ENCODE measurements around the gene ENPP3. TPM values are rescaled to one million over a fixed set of nuclear protein-coding genes. Genes with fewer than 3 reads are reported as not detected.

The ENPP3 gene
- polyA plus RNA-seq, 1 donor from 2014 or later, result 0.50 TPM

DNA sequence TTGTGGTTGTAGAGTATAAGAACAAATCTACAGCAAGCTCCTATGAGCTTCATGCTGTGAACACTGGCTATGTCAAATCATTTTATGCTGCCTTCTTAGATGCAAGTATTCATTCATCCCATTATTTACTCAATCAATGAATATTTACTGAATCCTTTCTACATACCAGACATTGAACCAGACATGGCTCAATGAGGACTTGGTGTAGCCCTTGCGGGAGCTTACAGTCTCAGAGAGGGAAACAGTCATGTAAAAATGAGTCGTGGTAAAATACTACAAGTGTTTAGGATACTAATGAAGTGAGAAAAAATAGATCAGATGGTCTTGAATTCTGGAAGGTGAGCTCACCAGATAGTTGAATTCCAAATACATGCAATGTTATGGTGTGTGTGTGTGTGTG, 125.9 kb downstream of the ENPP3 start:
- no peak overlapping the region for H3K9ac ChIP-seq (ENCODE audit: low read length)

DNA sequence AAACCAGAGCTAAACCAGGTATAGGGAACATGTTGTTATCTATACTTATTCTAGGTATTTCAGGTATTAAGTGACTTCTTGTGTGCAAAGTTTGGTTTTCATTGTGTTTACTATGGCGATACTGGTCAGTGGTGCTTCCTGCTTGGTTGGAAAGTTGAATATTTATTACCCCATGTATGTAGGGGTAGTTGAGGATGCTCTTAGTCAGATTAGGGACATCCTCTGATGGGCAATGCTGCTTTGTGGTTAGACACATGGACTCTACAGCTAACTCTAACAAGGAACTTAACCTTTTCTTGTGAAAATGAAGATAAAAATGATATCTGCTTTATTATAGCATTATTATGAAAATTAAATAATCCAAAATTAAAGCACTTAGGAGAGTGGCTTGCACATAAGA, 126.6 kb downstream of the ENPP3 start:
- no peaks in the 10 kb centered on the region for H3K27me3 ChIP-seq (ENCODE audit: insufficient read depth, low read depth, low read length)
- no peak overlapping the region for H3K4me3 ChIP-seq (ENCODE audit: low read length)
- no peaks in the 10 kb centered on the region for H3F3A ChIP-seq (ENCODE audit: insufficient read depth, low read length, poor library complexity, severe bottlenecking)
- no peak overlapping the region for H3K4me2 ChIP-seq (ENCODE audit: low read length)
- no peaks in the 10 kb centered on the region for H3K9me3 ChIP-seq (ENCODE audit: low read length)
- H3K9ac ChIP-seq (ENCODE audit: low read length), result no peak overlapping the region
- no peaks in the 10 kb centered on the region for H3K79me2 ChIP-seq (replicated peaks; ENCODE audit: insufficient read depth, low read length)
- no peak overlapping the region for H2AFZ ChIP-seq (ENCODE audit: low read depth, low read length)
- no peak overlapping the region for H3K27ac ChIP-seq (ENCODE audit: low read length)
- H4K20me1 ChIP-seq (ENCODE audit: insufficient read depth), result no peaks in the 10 kb centered on the region
- H3K9me2 ChIP-seq (ENCODE audit: insufficient read depth, low read length), result no peaks in the 10 kb centered on the region
- H3K36me3 ChIP-seq (ENCODE audit: insufficient read depth, low read length), result no peaks in the 10 kb centered on the region
- no peak for TF ChIP-seq EZH2 (IDR thresholded peaks at IDR 0.05; ENCODE audit: borderline replicate concordance, insufficient read depth, low read length, poor library complexity, severe bottlenecking)
- no peak for TF ChIP-seq TAF1 (IDR thresholded peaks at IDR 0.05; ENCODE audit: low read depth)
- no peak for TF ChIP-seq POLR2AphosphoS5 (IDR thresholded peaks at IDR 0.05)
- TF ChIP-seq, protein P1, sequence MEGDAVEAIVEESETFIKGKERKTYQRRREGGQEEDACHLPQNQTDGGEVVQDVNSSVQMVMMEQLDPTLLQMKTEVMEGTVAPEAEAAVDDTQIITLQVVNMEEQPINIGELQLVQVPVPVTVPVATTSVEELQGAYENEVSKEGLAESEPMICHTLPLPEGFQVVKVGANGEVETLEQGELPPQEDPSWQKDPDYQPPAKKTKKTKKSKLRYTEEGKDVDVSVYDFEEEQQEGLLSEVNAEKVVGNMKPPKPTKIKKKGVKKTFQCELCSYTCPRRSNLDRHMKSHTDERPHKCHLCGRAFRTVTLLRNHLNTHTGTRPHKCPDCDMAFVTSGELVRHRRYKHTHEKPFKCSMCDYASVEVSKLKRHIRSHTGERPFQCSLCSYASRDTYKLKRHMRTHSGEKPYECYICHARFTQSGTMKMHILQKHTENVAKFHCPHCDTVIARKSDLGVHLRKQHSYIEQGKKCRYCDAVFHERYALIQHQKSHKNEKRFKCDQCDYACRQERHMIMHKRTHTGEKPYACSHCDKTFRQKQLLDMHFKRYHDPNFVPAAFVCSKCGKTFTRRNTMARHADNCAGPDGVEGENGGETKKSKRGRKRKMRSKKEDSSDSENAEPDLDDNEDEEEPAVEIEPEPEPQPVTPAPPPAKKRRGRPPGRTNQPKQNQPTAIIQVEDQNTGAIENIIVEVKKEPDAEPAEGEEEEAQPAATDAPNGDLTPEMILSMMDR (IDR thresholded peaks at IDR 0.05; ENCODE audit: poor library complexity, severe bottlenecking), result no peak
- no peak for TF ChIP-seq SMC3 (conservative IDR thresholded peaks at IDR 0.05; ENCODE audit: poor library complexity)
- no peak for TF ChIP-seq RAD21 (conservative IDR thresholded peaks at IDR 0.05)
- TF ChIP-seq MXI1 (conservative IDR thresholded peaks at IDR 0.05; ENCODE audit: poor library complexity, severe bottlenecking), result no peak
- TF ChIP-seq EP300 (conservative IDR thresholded peaks at IDR 0.05; ENCODE audit: poor library complexity, severe bottlenecking), result no peak
- TF ChIP-seq, protein P2, sequence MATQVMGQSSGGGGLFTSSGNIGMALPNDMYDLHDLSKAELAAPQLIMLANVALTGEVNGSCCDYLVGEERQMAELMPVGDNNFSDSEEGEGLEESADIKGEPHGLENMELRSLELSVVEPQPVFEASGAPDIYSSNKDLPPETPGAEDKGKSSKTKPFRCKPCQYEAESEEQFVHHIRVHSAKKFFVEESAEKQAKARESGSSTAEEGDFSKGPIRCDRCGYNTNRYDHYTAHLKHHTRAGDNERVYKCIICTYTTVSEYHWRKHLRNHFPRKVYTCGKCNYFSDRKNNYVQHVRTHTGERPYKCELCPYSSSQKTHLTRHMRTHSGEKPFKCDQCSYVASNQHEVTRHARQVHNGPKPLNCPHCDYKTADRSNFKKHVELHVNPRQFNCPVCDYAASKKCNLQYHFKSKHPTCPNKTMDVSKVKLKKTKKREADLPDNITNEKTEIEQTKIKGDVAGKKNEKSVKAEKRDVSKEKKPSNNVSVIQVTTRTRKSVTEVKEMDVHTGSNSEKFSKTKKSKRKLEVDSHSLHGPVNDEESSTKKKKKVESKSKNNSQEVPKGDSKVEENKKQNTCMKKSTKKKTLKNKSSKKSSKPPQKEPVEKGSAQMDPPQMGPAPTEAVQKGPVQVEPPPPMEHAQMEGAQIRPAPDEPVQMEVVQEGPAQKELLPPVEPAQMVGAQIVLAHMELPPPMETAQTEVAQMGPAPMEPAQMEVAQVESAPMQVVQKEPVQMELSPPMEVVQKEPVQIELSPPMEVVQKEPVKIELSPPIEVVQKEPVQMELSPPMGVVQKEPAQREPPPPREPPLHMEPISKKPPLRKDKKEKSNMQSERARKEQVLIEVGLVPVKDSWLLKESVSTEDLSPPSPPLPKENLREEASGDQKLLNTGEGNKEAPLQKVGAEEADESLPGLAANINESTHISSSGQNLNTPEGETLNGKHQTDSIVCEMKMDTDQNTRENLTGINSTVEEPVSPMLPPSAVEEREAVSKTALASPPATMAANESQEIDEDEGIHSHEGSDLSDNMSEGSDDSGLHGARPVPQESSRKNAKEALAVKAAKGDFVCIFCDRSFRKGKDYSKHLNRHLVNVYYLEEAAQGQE (IDR thresholded peaks at IDR 0.05; ENCODE audit: borderline replicate concordance), result no peak

More for the DNA sequence above, 125.9 kb downstream of the ENPP3 start:
- TF ChIP-seq, protein P2 (IDR thresholded peaks at IDR 0.05; ENCODE audit: borderline replicate concordance), result no peak
- TF ChIP-seq EP300 (conservative IDR thresholded peaks at IDR 0.05; ENCODE audit: poor library complexity, severe bottlenecking) (no peak), TAF1 (IDR thresholded peaks at IDR 0.05; ENCODE audit: low read depth) (no peak), MXI1 (conservative IDR thresholded peaks at IDR 0.05; ENCODE audit: poor library complexity, severe bottlenecking) (no peak), RAD21 (conservative IDR thresholded peaks at IDR 0.05) (no peak), SMC3 (conservative IDR thresholded peaks at IDR 0.05; ENCODE audit: poor library complexity) (no peak), POLR2AphosphoS5 (IDR thresholded peaks at IDR 0.05) (no peak), EZH2 (IDR thresholded peaks at IDR 0.05; ENCODE audit: borderline replicate concordance, insufficient read depth, low read length, poor library complexity, severe bottlenecking) (no peak)
- TF ChIP-seq, protein P1 (IDR thresholded peaks at IDR 0.05; ENCODE audit: poor library complexity, severe bottlenecking), result no peak
- Histone ChIP-seq H3K4me2 (ENCODE audit: low read length) (no peak overlapping the region), H2AFZ (ENCODE audit: low read depth, low read length) (no peak overlapping the region), H3K27me3 (ENCODE audit: insufficient read depth, low read depth, low read length) (no peaks in the 10 kb centered on the region), H3K36me3 (ENCODE audit: insufficient read depth, low read length) (no peaks in the 10 kb centered on the region), H4K20me1 (ENCODE audit: insufficient read depth) (no peaks in the 10 kb centered on the region), H3K79me2 (replicated peaks; ENCODE audit: insufficient read depth, low read length) (no peaks in the 10 kb centered on the region), H3K9me3 (ENCODE audit: low read length) (no peaks in the 10 kb centered on the region), H3K27ac (ENCODE audit: low read length) (no peak overlapping the region), H3K9me2 (ENCODE audit: insufficient read depth, low read length) (no peaks in the 10 kb centered on the region), H3F3A (ENCODE audit: insufficient read depth, low read length, poor library complexity, severe bottlenecking) (no peaks in the 10 kb centered on the region), H3K4me3 (ENCODE audit: low read length) (no peak overlapping the region)
